ENCODE data around the gene MBOAT2. TPM values are rescaled to one million over a fixed set of nuclear protein-coding genes. Genes with fewer than 3 reads are reported as not detected.

MBOAT2 gene
- total RNA-seq, 1 donor from 2014 or later = 72.5 TPM

DNA sequence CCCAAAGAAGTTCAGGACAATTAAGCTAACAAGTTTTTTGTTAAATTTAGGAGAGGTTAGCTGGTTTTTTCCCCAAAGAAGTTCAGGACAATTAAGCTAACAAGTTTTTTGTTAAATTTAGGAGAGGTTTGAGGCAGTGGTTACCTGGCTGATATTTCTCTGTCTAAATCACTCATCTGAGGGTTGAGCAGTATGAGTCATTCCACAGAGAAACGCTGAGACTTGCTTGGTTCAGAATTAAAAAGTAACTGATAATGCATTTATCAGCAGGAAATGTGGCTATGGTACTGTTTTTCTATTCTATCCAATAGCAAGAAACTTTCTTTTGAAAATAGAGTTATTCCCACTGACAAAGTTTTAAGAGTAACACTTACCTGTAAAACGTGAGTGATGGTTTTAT is 143.2 kb downstream of the MBOAT2 start:
- H3K9me3 Mint-ChIP-seq (ENCODE audit: unreplicated experiment) = peaks cover 2% of the 10 kb centered on the region
- H3K27me3 Mint-ChIP-seq (ENCODE audit: unreplicated experiment) = no peaks in the 10 kb centered on the region
- H3K4me3 Mint-ChIP-seq (ENCODE audit: unreplicated experiment) = no peak overlapping the region
- H3K27ac Mint-ChIP-seq (ENCODE audit: unreplicated experiment) = no peak overlapping the region
- H3K4me1 Mint-ChIP-seq (ENCODE audit: low read depth, unreplicated experiment) = no peaks in the 10 kb centered on the region
- DNase-seq = no peak
- H3K36me3 Mint-ChIP-seq (ENCODE audit: unreplicated experiment) = peaks cover 3% of the 10 kb centered on the region
- TF ChIP-seq, protein P1, sequence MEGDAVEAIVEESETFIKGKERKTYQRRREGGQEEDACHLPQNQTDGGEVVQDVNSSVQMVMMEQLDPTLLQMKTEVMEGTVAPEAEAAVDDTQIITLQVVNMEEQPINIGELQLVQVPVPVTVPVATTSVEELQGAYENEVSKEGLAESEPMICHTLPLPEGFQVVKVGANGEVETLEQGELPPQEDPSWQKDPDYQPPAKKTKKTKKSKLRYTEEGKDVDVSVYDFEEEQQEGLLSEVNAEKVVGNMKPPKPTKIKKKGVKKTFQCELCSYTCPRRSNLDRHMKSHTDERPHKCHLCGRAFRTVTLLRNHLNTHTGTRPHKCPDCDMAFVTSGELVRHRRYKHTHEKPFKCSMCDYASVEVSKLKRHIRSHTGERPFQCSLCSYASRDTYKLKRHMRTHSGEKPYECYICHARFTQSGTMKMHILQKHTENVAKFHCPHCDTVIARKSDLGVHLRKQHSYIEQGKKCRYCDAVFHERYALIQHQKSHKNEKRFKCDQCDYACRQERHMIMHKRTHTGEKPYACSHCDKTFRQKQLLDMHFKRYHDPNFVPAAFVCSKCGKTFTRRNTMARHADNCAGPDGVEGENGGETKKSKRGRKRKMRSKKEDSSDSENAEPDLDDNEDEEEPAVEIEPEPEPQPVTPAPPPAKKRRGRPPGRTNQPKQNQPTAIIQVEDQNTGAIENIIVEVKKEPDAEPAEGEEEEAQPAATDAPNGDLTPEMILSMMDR (IDR thresholded peaks at IDR 0.05; ENCODE audit: partially characterized antibody, unreplicated experiment) = no peak

DNA sequence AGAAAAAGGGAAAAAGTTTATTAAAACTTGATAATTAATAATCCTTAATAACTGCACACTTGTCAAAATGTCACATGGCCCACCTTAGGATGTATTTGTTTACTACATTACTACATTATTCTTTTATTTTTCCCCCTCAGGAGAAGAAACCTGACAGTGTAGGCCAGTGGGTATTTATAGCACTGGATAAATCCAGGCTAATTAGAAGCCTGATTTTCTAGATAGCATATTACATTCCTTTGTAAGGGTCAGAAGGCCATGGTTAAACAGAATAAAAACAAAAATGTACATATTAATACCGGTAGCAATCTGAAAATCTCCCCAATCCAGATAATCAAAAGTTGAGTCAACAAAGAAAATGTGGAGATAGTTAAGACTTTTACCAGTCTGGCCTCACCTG is 144.6 kb downstream of the MBOAT2 start:
- DNase-seq = no peak
- Mint-ChIP-seq H3K36me3 (ENCODE audit: unreplicated experiment) (peaks cover 3% of the 10 kb centered on the region), H3K4me1 (ENCODE audit: low read depth, unreplicated experiment) (no peaks in the 10 kb centered on the region), H3K27me3 (ENCODE audit: unreplicated experiment) (no peaks in the 10 kb centered on the region), H3K27ac (ENCODE audit: unreplicated experiment) (no peak overlapping the region), H3K4me3 (ENCODE audit: unreplicated experiment) (no peak overlapping the region), H3K9me3 (ENCODE audit: unreplicated experiment) (peaks cover 2% of the 10 kb centered on the region)
- TF ChIP-seq, protein P1 (IDR thresholded peaks at IDR 0.05; ENCODE audit: partially characterized antibody, unreplicated experiment) = no peak

DNA sequence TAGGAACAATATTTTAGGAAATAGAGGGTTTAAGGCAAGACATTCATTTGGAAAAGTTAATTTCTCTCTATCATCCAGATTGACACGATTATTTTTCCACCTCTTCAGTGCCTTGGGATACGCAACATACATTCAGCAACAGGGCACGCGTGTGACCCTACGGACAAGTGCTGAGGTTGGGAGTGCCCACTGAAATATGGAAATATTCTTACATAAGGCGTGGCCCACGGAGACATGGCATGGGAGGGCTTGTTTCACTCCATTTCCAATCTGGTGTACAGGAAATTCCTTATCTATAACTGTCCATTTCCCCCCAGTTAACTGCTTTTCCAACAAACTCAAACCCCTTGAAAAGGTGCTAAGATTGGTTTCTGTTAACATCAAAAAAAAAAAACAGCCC is 145.2 kb downstream of the MBOAT2 start:
- Mint-ChIP-seq H3K4me3 (ENCODE audit: unreplicated experiment) (no peak overlapping the region), H3K4me1 (ENCODE audit: low read depth, unreplicated experiment) (no peaks in the 10 kb centered on the region), H3K36me3 (ENCODE audit: unreplicated experiment) (peaks cover 3% of the 10 kb centered on the region), H3K27me3 (ENCODE audit: unreplicated experiment) (no peaks in the 10 kb centered on the region), H3K9me3 (ENCODE audit: unreplicated experiment) (no peaks in the 10 kb centered on the region), H3K27ac (ENCODE audit: unreplicated experiment) (no peak overlapping the region)
- TF ChIP-seq, protein P1 (IDR thresholded peaks at IDR 0.05; ENCODE audit: partially characterized antibody, unreplicated experiment) = no peak
- DNase-seq = no peak

DNA sequence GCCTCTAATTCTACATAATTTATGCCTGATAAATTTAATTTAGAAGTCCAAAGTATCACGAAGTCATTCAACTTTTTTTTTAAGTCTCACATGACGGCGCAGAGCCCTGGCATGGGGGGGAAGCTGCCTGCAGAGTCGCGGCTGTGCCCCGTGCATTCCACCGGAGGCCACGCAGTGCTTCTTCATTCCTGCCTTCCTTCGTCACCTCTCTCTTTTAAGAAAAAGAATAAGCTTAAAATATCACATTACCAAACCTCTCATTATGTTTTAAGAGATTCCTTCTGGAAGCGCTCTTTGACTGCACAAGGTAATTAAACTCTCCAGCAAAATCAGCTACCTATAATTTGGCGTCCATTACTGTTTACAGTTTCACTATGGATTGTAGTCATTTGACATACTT is 145.8 kb downstream of the MBOAT2 start:
- no peaks in the 10 kb centered on the region for H3K27me3 Mint-ChIP-seq (ENCODE audit: unreplicated experiment)
- TF ChIP-seq, protein P1 (IDR thresholded peaks at IDR 0.05; ENCODE audit: partially characterized antibody, unreplicated experiment) = no peak
- H3K27ac Mint-ChIP-seq (ENCODE audit: unreplicated experiment) = no peak overlapping the region
- H3K4me3 Mint-ChIP-seq (ENCODE audit: unreplicated experiment) = no peak overlapping the region
- no peaks in the 10 kb centered on the region for H3K9me3 Mint-ChIP-seq (ENCODE audit: unreplicated experiment)
- no peak for DNase-seq
- peaks cover 3% of the 10 kb centered on the region for H3K36me3 Mint-ChIP-seq (ENCODE audit: unreplicated experiment)
- no peaks in the 10 kb centered on the region for H3K4me1 Mint-ChIP-seq (ENCODE audit: low read depth, unreplicated experiment)

DNA sequence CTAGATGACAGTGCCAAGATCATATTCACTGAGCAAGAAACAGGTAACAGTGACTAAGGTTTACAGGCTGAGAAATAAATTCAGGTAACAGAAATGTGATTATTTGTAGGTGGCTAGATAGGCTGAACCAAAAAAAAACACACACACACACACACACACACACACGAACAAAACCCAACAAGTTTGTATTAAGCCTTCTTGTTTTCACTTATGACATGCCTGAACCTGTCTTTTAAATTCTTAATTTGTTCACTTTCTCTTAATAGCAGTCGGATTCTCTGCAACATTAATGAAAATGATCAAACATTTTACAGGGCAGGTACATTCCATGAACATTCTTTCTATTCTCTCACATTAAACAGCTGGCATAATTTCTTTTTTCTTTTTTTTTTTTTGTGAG is 147.3 kb downstream of the MBOAT2 start:
- no peak overlapping the region for H3K27ac Mint-ChIP-seq (ENCODE audit: unreplicated experiment)
- DNase-seq = no peak
- no peak overlapping the region for H3K4me3 Mint-ChIP-seq (ENCODE audit: unreplicated experiment)
- no peaks in the 10 kb centered on the region for H3K36me3 Mint-ChIP-seq (ENCODE audit: unreplicated experiment)
- H3K9me3 Mint-ChIP-seq (ENCODE audit: unreplicated experiment) = no peaks in the 10 kb centered on the region
- H3K4me1 Mint-ChIP-seq (ENCODE audit: low read depth, unreplicated experiment) = peaks cover 10% of the 10 kb centered on the region
- no peaks in the 10 kb centered on the region for H3K27me3 Mint-ChIP-seq (ENCODE audit: unreplicated experiment)
- TF ChIP-seq, protein P1 (IDR thresholded peaks at IDR 0.05; ENCODE audit: partially characterized antibody, unreplicated experiment) = no peak
